GM12891 (cell line): ENCODE measurements around the gene GPRC5B.

Experiments used
- DNase-seq: peaks from one replicate; pipeline ENCODE4 v3.0.0; 2011; ENCODE audit warnings: low spot score; ENCODE audit not compliant: insufficient read length
- FAIRE-seq: peaks from 2 replicates; lab custom pipeline; 2011; peaks lifted over from hg19 to GRCh38; lab: Jason Lieb, UNC
- PAX5 ChIP-seq: IDR thresholded peaks from 2 replicates; pipeline ENCODE4 v1.6.1; 2011; ENCODE audit warnings: low read length, moderate library complexity, mild to moderate bottlenecking; ENCODE audit not compliant: insufficient read depth, severe bottlenecking
- POLR2A ChIP-seq: IDR thresholded peaks from 2 replicates; pipeline ENCODE4 v1.6.1; 2011; ENCODE audit warnings: low read depth, low read length, control low read depth
- POLR2AphosphoS5 ChIP-seq: IDR thresholded peaks from 2 replicates; pipeline ENCODE4 v1.6.1; 2011; ENCODE audit warnings: low read depth, low read length, control low read depth
- POU2F2 ChIP-seq: IDR thresholded peaks from 2 replicates; pipeline ENCODE4 v1.6.1; 2011; ENCODE audit warnings: low read depth, mild to moderate bottlenecking, control low read depth, low read length, moderate library complexity
- SPI1 ChIP-seq: IDR thresholded peaks from 2 replicates; pipeline ENCODE4 v1.6.1; 2011; ENCODE audit warnings: low read depth, low read length, control low read depth
- TAF1 ChIP-seq: IDR thresholded peaks from 2 replicates; pipeline ENCODE4 v1.6.1; 2011; ENCODE audit warnings: low read depth, low read length, control low read depth

Gene GPRC5B

GRCh38 chr16:19835968-19836421 is 48.7 kb downstream of the GPRC5B start:
- no peak for TF ChIP-seq POLR2AphosphoS5
- TF ChIP-seq TAF1 = no peak
- TF ChIP-seq SPI1 = no peak
- no peak for TF ChIP-seq PAX5
- TF ChIP-seq POLR2A = no peak
- FAIRE-seq (no peak), DNase-seq (no peak)

DNA sequence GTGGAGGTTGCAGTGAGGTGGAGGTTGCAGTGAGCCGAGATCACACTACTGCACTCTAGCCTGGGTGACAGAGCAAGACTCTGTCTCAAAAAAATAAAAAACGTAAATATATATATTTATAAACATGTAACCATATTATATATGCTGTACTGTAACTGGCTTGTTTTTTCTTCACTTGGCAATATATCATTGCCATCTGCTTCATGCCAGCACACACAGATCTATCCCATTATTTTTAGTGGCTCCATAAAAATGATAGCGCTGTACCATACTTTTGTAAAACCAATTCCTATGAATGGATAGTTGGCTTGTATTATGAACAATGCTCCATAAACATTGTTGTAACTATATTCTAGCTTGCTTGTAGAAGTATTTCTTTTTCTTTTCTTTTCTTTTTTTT is 49.5 kb downstream of the GPRC5B start:
- no peak for FAIRE-seq
- TF ChIP-seq POLR2A (no peak), SPI1 (no peak), POLR2AphosphoS5 (no peak), TAF1 (no peak), POU2F2 (no peak)
- DNase-seq = no peak

- no peak for FAIRE-seq
- DNase-seq = no peak
- no peak for TF ChIP-seq SPI1
- TF ChIP-seq POLR2AphosphoS5 = no peak
- no peak for TF ChIP-seq TAF1
- TF ChIP-seq PAX5 = no peak
- TF ChIP-seq POU2F2 = no peak
- no peak for TF ChIP-seq POLR2A
Observed at GRCh38 chr16:19833581-19833980, 51.1 kb downstream of the GPRC5B start.

DNA sequence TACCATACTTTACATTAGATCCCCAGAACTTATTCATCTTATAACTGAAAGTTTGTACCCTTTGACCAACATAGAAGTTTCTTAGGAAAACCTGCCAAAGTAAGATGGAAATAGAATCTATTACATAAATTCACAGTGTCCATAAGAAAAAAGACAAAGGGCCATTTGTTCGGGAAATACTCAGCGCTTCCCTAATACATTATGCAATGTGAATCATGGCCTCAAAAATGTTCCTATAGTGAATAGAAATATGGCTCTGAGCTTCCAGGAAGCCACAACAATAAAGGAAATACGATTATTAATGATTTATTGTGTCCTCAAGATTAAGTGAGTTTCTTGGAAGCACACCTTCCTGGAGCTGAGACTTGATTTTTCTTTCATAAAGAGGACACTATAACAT is 51.5 kb downstream of the GPRC5B start:
- no peak for DNase-seq
- no peak for FAIRE-seq
- TF ChIP-seq POLR2AphosphoS5 (no peak), SPI1 (no peak)

GRCh38 chr16:19831678-19832077 is 53.0 kb downstream of the GPRC5B start:
- DNase-seq = no peak
- TF ChIP-seq TAF1 = no peak
- TF ChIP-seq POLR2AphosphoS5 = no peak
- no peak for TF ChIP-seq POU2F2
- TF ChIP-seq POLR2A = no peak
- TF ChIP-seq PAX5 = no peak
- TF ChIP-seq SPI1 = no peak
- no peak for FAIRE-seq

DNA sequence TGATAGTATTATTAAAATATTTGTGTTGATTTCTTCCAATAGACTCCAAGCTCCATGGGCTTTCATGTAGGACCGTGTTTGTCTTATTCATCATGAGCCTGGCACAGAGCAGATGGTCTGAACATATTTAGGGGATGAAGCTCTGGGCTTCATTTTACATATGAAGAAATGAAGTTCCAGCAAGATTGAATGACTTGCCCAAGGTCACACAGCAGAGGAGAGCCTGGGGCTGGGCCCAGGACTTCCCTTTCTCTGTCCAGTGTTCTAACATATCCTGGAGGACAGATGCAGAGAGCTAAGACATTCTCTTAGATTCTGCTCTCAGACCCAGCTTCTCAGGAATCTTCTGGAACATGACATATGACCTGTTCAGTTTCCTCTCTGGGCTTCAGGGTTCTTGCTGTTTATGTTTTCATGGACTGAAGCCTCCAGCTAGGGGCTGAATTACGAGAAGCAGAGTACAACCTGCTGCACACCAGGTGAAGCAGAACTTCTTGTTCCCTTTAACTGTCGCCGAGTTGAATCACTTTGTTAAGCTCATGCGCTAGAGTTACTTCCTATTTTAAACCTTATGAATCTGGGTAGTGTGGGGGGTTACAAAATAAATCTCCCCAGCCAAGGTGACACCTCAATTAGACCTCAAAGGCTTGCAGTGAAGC is 53.6 kb downstream of the GPRC5B start:
- TF ChIP-seq POLR2A = no peak
- TF ChIP-seq TAF1 = no peak
- no peak for TF ChIP-seq POLR2AphosphoS5
- TF ChIP-seq PAX5 = no peak
- no peak for TF ChIP-seq SPI1
- no peak for TF ChIP-seq POU2F2
- DNase-seq = no peak
- no peak for FAIRE-seq

- FAIRE-seq = no peak
- TF ChIP-seq POLR2AphosphoS5 (no peak), PAX5 (no peak)
- DNase-seq = no peak
Observed at GRCh38 chr16:19829844-19830692, 54.6 kb downstream of the GPRC5B start.

DNA sequence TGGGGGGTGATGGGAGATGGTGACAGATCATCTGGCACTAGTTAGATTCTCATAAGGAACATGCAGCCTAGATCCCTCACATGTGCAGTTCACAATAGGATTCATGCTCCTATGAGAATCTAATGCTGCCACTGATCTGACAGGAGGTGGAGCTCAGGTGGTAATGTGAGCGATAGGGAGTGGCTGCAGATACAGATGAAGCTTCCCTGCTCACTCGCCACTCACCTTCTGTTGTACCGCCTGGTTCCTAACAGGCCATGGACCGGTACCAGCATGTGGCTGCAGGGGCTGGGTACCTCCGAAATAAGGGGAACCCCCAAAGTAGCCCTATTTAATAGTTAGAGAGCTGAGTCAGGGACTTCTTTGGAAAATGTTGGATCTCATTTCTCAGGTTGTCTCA is 60.4 kb downstream of the GPRC5B start:
- no peak for FAIRE-seq
- TF ChIP-seq SPI1 (no peak), POU2F2 (no peak), PAX5 (no peak), POLR2A (no peak), POLR2AphosphoS5 (no peak)

DNA sequence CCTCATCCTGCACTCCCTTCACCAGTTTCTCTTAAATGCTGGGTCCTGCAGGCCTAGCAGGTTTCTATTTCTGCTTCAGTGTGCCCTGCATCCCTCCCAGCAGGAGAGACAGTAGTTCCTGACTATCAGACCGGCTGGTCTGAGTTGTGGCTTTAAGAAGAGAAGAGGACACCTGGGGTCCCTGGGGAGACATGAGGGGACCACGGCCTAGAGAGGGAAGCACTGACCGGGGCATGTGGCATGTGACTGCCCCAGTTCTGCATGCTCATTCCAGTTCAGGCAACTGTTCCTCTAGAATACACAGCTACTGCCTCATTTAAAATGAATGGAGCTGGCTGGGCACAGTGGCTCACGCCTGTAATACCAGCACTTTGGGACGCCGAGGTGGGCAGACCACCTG is 61.3 kb downstream of the GPRC5B start:
- FAIRE-seq = no peak

More for the DNA sequence above, 60.4 kb downstream of the GPRC5B start:
- DNase-seq = no peak

GRCh38 chr16:19822533-19822932 is 62.1 kb downstream of the GPRC5B start:
- FAIRE-seq = no peak
- DNase-seq = no peak
- TF ChIP-seq TAF1 (no peak), POLR2AphosphoS5 (no peak), POLR2A (no peak), POU2F2 (no peak), PAX5 (no peak), SPI1 (no peak)

More for the DNA sequence above, 61.3 kb downstream of the GPRC5B start:
- DNase-seq = no peak
- TF ChIP-seq POLR2AphosphoS5 (no peak), PAX5 (no peak), TAF1 (no peak), POLR2A (no peak), SPI1 (no peak), POU2F2 (no peak)
